Measurements from ENCODE around the gene WDR4.
"Not testable (repeated sequence)": the region's sequence is repeated elsewhere in the genome, so short reads cannot be mapped to it uniquely, and the experiment has no call there.

Gene WDR4

GRCh38 chr21:42837421-42838211, 41.7 kb downstream of the WDR4 start:
- DNase-seq, result no peak

GRCh38 chr21:42836767-42837301, 42.5 kb downstream of the WDR4 start:
- DNase-seq, result no peak

GRCh38 chr21:42836402-42836666, 43.0 kb downstream of the WDR4 start:
- DNase-seq, result no peak

- no peak for DNase-seq
These were observed 43.5 kb downstream of the WDR4 start for GRCh38 chr21:42835611-42836401.

- no peak for DNase-seq
These were observed 44.1 kb downstream of the WDR4 start for GRCh38 chr21:42835211-42835610.

- no peak for DNase-seq
These were observed 44.6 kb downstream of the WDR4 start for GRCh38 chr21:42834726-42835191.

GRCh38 chr21:42833859-42834725, 45.2 kb downstream of the WDR4 start:
- no peak for DNase-seq

GRCh38 chr21:42833439-42833815, 45.9 kb downstream of the WDR4 start:
- DNase-seq, result peak; percentile 35

- DNase-seq, result not testable (repeated sequence)
These were observed 47.1 kb downstream of the WDR4 start for GRCh38 chr21:42832321-42832630.

GRCh38 chr21:42830456-42831455, 48.6 kb downstream of the WDR4 start:
- peak; percentile 61 for DNase-seq

GRCh38 chr21:42829954-42830353, 49.4 kb downstream of the WDR4 start:
- no peak for DNase-seq

- DNase-seq, result no peak
These were observed 49.9 kb downstream of the WDR4 start for GRCh38 chr21:42829417-42829816.

- no peak for DNase-seq
These were observed 51.8 kb downstream of the WDR4 start for GRCh38 chr21:42827588-42827987.

GRCh38 chr21:42820616-42821465, 58.5 kb downstream of the WDR4 start:
- DNase-seq, result no peak

- no peak for DNase-seq
These were observed 59.3 kb downstream of the WDR4 start for GRCh38 chr21:42819861-42820615.

- DNase-seq, result peak; percentile 71
These were observed 61.0 kb downstream of the WDR4 start for GRCh38 chr21:42818328-42818749.

- DNase-seq, result peak; percentile 49
These were observed 64.1 kb downstream of the WDR4 start for GRCh38 chr21:42815217-42815616.

- not testable (repeated sequence) for DNase-seq
These were observed 66.7 kb downstream of the WDR4 start for GRCh38 chr21:42812528-42813241.

- DNase-seq, result no peak
These were observed 67.4 kb downstream of the WDR4 start for GRCh38 chr21:42811960-42812359.

Measured in OCI-M1 (cell line).